Measurements from ENCODE around the gene MCRS1. TPM values are rescaled to one million over a fixed set of nuclear protein-coding genes. Genes with fewer than 3 reads are reported as not detected.

The MCRS1 gene
- polyA plus RNA-seq, 1 donor from 2014 or later: 109 TPM

GRCh38 chr12:49552899-49553298 is 15.0 kb downstream of the MCRS1 start:
- Histone ChIP-seq H2AFZ (ENCODE audit: low read depth, low read length) (no peak overlapping the region), H3K9me2 (ENCODE audit: insufficient read depth, low read length) (no peaks in the 10 kb centered on the region), H3K27ac (ENCODE audit: low read length) (no peak overlapping the region), H3K4me3 (ENCODE audit: low read length) (no peak overlapping the region), H4K20me1 (ENCODE audit: insufficient read depth) (no peaks in the 10 kb centered on the region), H3F3A (ENCODE audit: insufficient read depth, low read length, poor library complexity, severe bottlenecking) (no peaks in the 10 kb centered on the region), H3K79me2 (replicated peaks; ENCODE audit: insufficient read depth, low read length) (no peaks in the 10 kb centered on the region), H3K27me3 (ENCODE audit: insufficient read depth, low read depth, low read length) (peaks cover 17% of the 10 kb centered on the region), H3K36me3 (ENCODE audit: insufficient read depth, low read length) (no peaks in the 10 kb centered on the region), H3K9me3 (ENCODE audit: low read length) (no peaks in the 10 kb centered on the region), H3K4me2 (ENCODE audit: low read length) (no peak overlapping the region), H3K9ac (ENCODE audit: low read length) (no peak overlapping the region)
- TF ChIP-seq RAD21 (conservative IDR thresholded peaks at IDR 0.05) (no peak), EP300 (conservative IDR thresholded peaks at IDR 0.05; ENCODE audit: poor library complexity, severe bottlenecking) (no peak), TAF1 (IDR thresholded peaks at IDR 0.05; ENCODE audit: low read depth) (no peak), CTCF (IDR thresholded peaks at IDR 0.05; ENCODE audit: poor library complexity, severe bottlenecking) (no peak), EZH2 (IDR thresholded peaks at IDR 0.05; ENCODE audit: borderline replicate concordance, insufficient read depth, low read length, poor library complexity, severe bottlenecking) (no peak), SMC3 (conservative IDR thresholded peaks at IDR 0.05; ENCODE audit: poor library complexity) (no peak), POLR2AphosphoS5 (IDR thresholded peaks at IDR 0.05) (no peak), MXI1 (conservative IDR thresholded peaks at IDR 0.05; ENCODE audit: poor library complexity, severe bottlenecking) (no peak), REST (IDR thresholded peaks at IDR 0.05; ENCODE audit: borderline replicate concordance) (no peak)

GRCh38 chr12:49552425-49552824 is 15.5 kb downstream of the MCRS1 start:
- Histone ChIP-seq H3K9me3 (ENCODE audit: low read length) (no peaks in the 10 kb centered on the region), H3K36me3 (ENCODE audit: insufficient read depth, low read length) (no peaks in the 10 kb centered on the region), H3K27me3 (ENCODE audit: insufficient read depth, low read depth, low read length) (peaks cover 19% of the 10 kb centered on the region), H3F3A (ENCODE audit: insufficient read depth, low read length, poor library complexity, severe bottlenecking) (no peaks in the 10 kb centered on the region), H4K20me1 (ENCODE audit: insufficient read depth) (no peaks in the 10 kb centered on the region), H3K79me2 (replicated peaks; ENCODE audit: insufficient read depth, low read length) (no peaks in the 10 kb centered on the region), H3K4me2 (ENCODE audit: low read length) (no peak overlapping the region), H3K4me3 (ENCODE audit: low read length) (no peak overlapping the region), H3K27ac (ENCODE audit: low read length) (no peak overlapping the region), H3K9ac (ENCODE audit: low read length) (no peak overlapping the region), H3K9me2 (ENCODE audit: insufficient read depth, low read length) (no peaks in the 10 kb centered on the region), H2AFZ (ENCODE audit: low read depth, low read length) (no peak overlapping the region)
- TF ChIP-seq EP300 (conservative IDR thresholded peaks at IDR 0.05; ENCODE audit: poor library complexity, severe bottlenecking): no peak
- no peak for TF ChIP-seq EZH2 (IDR thresholded peaks at IDR 0.05; ENCODE audit: borderline replicate concordance, insufficient read depth, low read length, poor library complexity, severe bottlenecking)
- TF ChIP-seq TAF1 (IDR thresholded peaks at IDR 0.05; ENCODE audit: low read depth): no peak
- TF ChIP-seq SMC3 (conservative IDR thresholded peaks at IDR 0.05; ENCODE audit: poor library complexity): no peak
- no peak for TF ChIP-seq POLR2AphosphoS5 (IDR thresholded peaks at IDR 0.05)
- TF ChIP-seq MXI1 (conservative IDR thresholded peaks at IDR 0.05; ENCODE audit: poor library complexity, severe bottlenecking): no peak
- no peak for TF ChIP-seq RAD21 (conservative IDR thresholded peaks at IDR 0.05)
- no peak for TF ChIP-seq REST (IDR thresholded peaks at IDR 0.05; ENCODE audit: borderline replicate concordance)
- TF ChIP-seq CTCF (IDR thresholded peaks at IDR 0.05; ENCODE audit: poor library complexity, severe bottlenecking): no peak

All from neural cell (in vitro differentiated cells).